ENCODE measurements around the gene SND1. TPM values are rescaled to one million over a fixed set of nuclear protein-coding genes. Genes with fewer than 3 reads are reported as not detected.
A peak's percentile ranks its signal among the peaks of the same experiment; 100 is the strongest.

SND1 gene
- total RNA-seq, 1 experiment from 2014 or later: 139 TPM

DNA sequence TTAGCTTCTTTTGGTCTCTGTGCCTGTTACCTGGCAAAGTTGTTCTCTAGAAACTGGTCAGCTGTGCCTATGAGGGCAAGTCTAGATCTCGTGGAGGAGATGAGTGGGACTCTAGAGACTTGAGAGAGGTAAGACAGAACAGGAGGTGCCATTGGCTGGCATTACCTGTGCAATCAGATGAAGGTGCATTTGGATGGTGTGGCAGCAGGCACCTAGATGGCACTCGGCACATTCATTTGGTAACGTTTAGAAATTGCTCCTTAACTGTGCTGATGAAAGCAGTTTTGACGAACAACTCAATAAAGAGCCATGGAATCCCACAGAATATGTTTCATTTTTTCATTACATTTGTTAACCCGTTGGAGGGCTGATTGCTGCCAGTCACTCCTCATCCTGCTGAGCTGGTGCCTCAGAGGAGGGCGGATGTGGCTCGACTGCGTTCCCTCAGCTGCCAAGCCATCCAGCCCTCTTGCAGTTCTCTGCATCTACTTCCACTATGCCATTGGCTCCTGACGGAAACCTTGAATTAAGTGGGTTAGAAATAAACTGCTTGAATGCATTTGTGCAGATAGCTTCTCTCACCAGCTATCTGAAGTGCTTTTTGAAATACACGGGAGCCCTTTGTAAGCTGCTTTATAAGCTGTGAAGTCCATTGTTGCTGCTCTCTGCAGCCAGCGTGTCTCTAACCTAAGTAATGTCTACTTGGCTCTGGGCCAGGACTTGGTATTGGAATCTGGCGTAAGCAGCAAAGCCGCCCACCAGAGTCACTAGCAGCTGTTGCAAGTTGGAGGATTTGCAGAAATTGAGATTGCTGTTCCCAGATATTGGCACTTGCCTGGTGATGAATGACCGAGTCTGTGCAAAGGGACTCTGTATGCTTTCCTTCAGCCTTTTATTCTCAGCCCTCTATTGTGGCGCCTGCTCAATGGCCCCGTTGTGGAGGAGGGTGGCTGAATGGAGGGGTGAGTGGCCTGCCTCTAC lies 291.8 kb downstream of the SND1 start:
- H3K9me2 ChIP-seq (replicated peaks; ENCODE audit: low read length): no peaks in the 10 kb centered on the region
- H3K79me2 ChIP-seq (ENCODE audit: low read length): no peaks in the 10 kb centered on the region
- TF ChIP-seq EZH2 (IDR thresholded peaks at IDR 0.05; ENCODE audit: low read length, unreplicated experiment) (no peak), EZH2phosphoT487 (IDR thresholded peaks at IDR 0.05; ENCODE audit: borderline replicate concordance, low read length) (no peak)
- TF ChIP-seq, protein P1, sequence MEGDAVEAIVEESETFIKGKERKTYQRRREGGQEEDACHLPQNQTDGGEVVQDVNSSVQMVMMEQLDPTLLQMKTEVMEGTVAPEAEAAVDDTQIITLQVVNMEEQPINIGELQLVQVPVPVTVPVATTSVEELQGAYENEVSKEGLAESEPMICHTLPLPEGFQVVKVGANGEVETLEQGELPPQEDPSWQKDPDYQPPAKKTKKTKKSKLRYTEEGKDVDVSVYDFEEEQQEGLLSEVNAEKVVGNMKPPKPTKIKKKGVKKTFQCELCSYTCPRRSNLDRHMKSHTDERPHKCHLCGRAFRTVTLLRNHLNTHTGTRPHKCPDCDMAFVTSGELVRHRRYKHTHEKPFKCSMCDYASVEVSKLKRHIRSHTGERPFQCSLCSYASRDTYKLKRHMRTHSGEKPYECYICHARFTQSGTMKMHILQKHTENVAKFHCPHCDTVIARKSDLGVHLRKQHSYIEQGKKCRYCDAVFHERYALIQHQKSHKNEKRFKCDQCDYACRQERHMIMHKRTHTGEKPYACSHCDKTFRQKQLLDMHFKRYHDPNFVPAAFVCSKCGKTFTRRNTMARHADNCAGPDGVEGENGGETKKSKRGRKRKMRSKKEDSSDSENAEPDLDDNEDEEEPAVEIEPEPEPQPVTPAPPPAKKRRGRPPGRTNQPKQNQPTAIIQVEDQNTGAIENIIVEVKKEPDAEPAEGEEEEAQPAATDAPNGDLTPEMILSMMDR (conservative IDR thresholded peaks at IDR 0.05; ENCODE audit: low read depth, low read length): no peak
- POLR2A ChIA-PET (ENCODE audit: unreplicated experiment): no interaction called here
- no peak overlapping the region for H3K4me3 ChIP-seq (ENCODE audit: low read length)
- no peaks in the 10 kb centered on the region for H3K9me3 ChIP-seq (ENCODE audit: low read length)
- ATAC-seq: no peak
- H3K9ac ChIP-seq (ENCODE audit: low read length): no peak overlapping the region
- peaks cover under 1% of the 10 kb centered on the region; the same call in 1 of the 2 replicates for H3K4me1 ChIP-seq (ENCODE audit: insufficient read depth, low read length)
- no peak overlapping the region for H3K4me2 ChIP-seq (ENCODE audit: low read length)
- H3K27me3 ChIP-seq (ENCODE audit: low read length): no peaks in the 10 kb centered on the region
- peaks cover 10% of the 10 kb centered on the region; the same call in 1 of the 2 replicates for H3K36me3 ChIP-seq (ENCODE audit: low read depth, low read length)
- CTCF ChIA-PET: no interaction called here
- no TSS peak for BruUV-seq (replicated peaks)
- intact Hi-C loops (cut with micrococcal nuclease): no loop called here
- H3F3A ChIP-seq (ENCODE audit: low read length, unreplicated experiment): no peaks in the 10 kb centered on the region
- H4K20me1 ChIP-seq (ENCODE audit: low read length): no peaks in the 10 kb centered on the region
- H3K27ac ChIP-seq (ENCODE audit: low read length): no peak overlapping the region
- no peak overlapping the region for H2AFZ ChIP-seq (ENCODE audit: low read length)
- no peak for DNase-seq

DNA sequence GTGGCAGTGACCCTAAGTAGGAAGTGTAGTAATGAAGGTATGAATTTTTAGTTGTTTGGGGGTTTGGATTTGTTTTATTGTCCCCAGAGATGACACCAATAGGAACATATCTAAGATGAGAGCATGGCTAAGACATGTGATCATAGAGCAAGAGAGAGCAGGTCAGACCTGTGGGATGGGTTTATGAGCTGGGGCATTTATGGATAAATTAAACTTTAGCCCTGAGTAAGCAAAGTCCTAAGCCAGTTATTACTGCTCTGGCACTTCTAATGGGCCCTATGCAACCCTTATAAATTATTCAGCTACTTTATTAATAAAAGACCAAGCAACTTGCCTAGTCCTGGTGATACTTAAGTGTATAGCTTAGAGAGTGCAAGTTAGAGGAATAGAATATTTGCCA lies 294.1 kb downstream of the SND1 start:
- no peaks in the 10 kb centered on the region for H3K79me2 ChIP-seq (ENCODE audit: low read length)
- no peak overlapping the region for H2AFZ ChIP-seq (ENCODE audit: low read length)
- H3K9me3 ChIP-seq (ENCODE audit: low read length): no peaks in the 10 kb centered on the region
- POLR2A ChIA-PET (ENCODE audit: unreplicated experiment): no interaction called here
- TF ChIP-seq, protein P1 (conservative IDR thresholded peaks at IDR 0.05; ENCODE audit: low read depth, low read length): no peak
- TF ChIP-seq EZH2 (IDR thresholded peaks at IDR 0.05; ENCODE audit: low read length, unreplicated experiment) (no peak), EZH2phosphoT487 (IDR thresholded peaks at IDR 0.05; ENCODE audit: borderline replicate concordance, low read length) (no peak)
- H3K9me2 ChIP-seq (replicated peaks; ENCODE audit: low read length): no peaks in the 10 kb centered on the region
- H3K36me3 ChIP-seq (ENCODE audit: low read depth, low read length): peaks cover 10% of the 10 kb centered on the region; the same call in 1 of the 2 replicates
- no peaks in the 10 kb centered on the region for H3F3A ChIP-seq (ENCODE audit: low read length, unreplicated experiment)
- BruUV-seq (replicated peaks): no TSS peak
- no peak for ATAC-seq
- H3K9ac ChIP-seq (ENCODE audit: low read length): no peak overlapping the region
- H3K27ac ChIP-seq (ENCODE audit: low read length): no peak overlapping the region
- CTCF ChIA-PET: no interaction called here
- no peaks in the 10 kb centered on the region for H3K27me3 ChIP-seq (ENCODE audit: low read length)
- H3K4me3 ChIP-seq (ENCODE audit: low read length): no peak overlapping the region
- intact Hi-C loops (cut with micrococcal nuclease): no loop called here
- peak; percentile 26 for DNase-seq
- no peak overlapping the region for H3K4me2 ChIP-seq (ENCODE audit: low read length)
- no peaks in the 10 kb centered on the region for H4K20me1 ChIP-seq (ENCODE audit: low read length)
- no peaks in the 10 kb centered on the region for H3K4me1 ChIP-seq (ENCODE audit: insufficient read depth, low read length)

DNA sequence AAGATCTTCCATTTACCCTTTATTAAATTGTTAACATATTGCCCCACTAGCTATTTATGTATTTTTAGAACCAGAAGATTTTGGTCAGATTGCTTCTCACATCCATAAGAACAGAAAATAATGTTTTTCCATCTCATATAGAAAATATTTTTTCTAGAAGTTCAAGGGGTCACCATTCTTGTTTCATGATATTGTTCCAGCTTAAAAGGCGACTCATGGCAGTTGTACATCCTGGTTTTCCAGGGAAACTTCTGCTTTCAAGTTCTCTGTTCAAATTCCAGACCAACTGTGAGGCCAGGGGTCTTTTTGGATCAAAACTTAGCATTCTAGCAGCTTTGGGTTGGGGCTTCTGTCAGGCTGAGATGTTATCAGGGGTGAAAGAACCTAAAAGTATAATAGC lies 294.9 kb downstream of the SND1 start:
- intact Hi-C loops (cut with micrococcal nuclease): no loop called here
- POLR2A ChIA-PET (ENCODE audit: unreplicated experiment): no interaction called here

More for the DNA sequence above, 294.9 kb downstream of the SND1 start:
- ATAC-seq (no peak), DNase-seq (no peak)
- H2AFZ ChIP-seq (ENCODE audit: low read length): no peak overlapping the region
- H3K27ac ChIP-seq (ENCODE audit: low read length): no peak overlapping the region
- no peaks in the 10 kb centered on the region for H3K9me3 ChIP-seq (ENCODE audit: low read length)
- CTCF ChIA-PET: no interaction called here
- H3K4me1 ChIP-seq (ENCODE audit: insufficient read depth, low read length): no peaks in the 10 kb centered on the region
- H3K36me3 ChIP-seq (ENCODE audit: low read depth, low read length): peaks cover 10% of the 10 kb centered on the region; the same call in 1 of the 2 replicates
- no peak overlapping the region for H3K9ac ChIP-seq (ENCODE audit: low read length)
- no peaks in the 10 kb centered on the region for H3K9me2 ChIP-seq (replicated peaks; ENCODE audit: low read length)
- BruUV-seq (replicated peaks): no TSS peak
- TF ChIP-seq EZH2phosphoT487 (IDR thresholded peaks at IDR 0.05; ENCODE audit: borderline replicate concordance, low read length) (no peak), EZH2 (IDR thresholded peaks at IDR 0.05; ENCODE audit: low read length, unreplicated experiment) (no peak)
- TF ChIP-seq, protein P1 (conservative IDR thresholded peaks at IDR 0.05; ENCODE audit: low read depth, low read length): no peak
- H3F3A ChIP-seq (ENCODE audit: low read length, unreplicated experiment): no peaks in the 10 kb centered on the region
- no peak overlapping the region for H3K4me3 ChIP-seq (ENCODE audit: low read length)
- no peaks in the 10 kb centered on the region for H3K27me3 ChIP-seq (ENCODE audit: low read length)
- no peaks in the 10 kb centered on the region for H4K20me1 ChIP-seq (ENCODE audit: low read length)
- H3K4me2 ChIP-seq (ENCODE audit: low read length): no peak overlapping the region
- H3K79me2 ChIP-seq (ENCODE audit: low read length): no peaks in the 10 kb centered on the region

Data from PC-3 (cell line).